T-helper 22 cell (primary cell): ENCODE results near the gene ELOVL5.

Source experiments
- DNase-seq: peaks from one replicate; pipeline ENCODE4 v3.0.0-alpha.2; 2020; ENCODE audit warnings: low read depth

The ELOVL5 gene

GRCh38 chr6:53239526-53239925 lies 109.2 kb downstream of the ELOVL5 start:
- DNase-seq, result no peak

GRCh38 chr6:53238311-53238710 lies 110.4 kb downstream of the ELOVL5 start:
- no peak for DNase-seq

- DNase-seq, result no peak
These were observed 112.5 kb downstream of the ELOVL5 start for GRCh38 chr6:53236241-53236640.

DNA sequence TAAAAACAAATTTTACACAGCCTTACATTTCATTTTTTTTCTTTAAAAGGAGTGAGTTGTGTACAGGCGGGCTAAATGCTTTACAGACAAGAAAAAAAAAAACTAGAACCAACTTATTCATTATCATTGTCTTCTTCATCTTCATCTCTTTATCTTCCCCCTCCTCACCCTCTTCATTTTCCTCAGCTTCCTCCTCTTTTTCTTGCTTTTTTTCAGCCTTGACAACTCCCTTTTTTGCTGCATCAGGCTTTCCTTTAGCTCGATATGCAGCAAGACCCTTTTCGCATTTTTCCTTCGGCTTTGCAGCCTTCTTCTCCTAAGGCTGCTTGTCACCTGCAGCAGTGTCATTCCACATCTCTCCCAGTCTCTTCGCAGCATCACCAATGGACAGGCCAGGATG lies 113.2 kb downstream of the ELOVL5 start:
- DNase-seq, result no peak

DNA sequence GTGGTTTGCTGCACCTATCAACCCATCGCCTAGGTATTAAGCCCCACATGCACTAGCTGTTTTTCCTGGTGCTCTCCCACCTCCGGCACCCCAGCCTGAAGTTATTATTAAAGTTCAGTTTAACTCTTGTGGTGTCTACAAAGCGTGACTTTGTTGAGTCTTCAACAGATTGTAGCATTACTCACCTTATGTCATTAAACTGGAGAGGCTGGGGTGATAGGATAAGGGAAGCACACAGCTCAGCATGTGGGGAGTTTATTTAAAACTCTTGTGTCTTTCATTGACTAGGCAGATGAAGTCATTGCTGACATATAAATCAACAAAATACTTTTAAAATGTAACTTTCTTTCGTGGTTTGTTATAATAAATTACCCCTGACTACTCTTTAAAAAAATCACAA lies 115.4 kb downstream of the ELOVL5 start:
- no peak for DNase-seq

GRCh38 chr6:53230775-53231467 lies 117.8 kb downstream of the ELOVL5 start:
- no peak for DNase-seq

DNA sequence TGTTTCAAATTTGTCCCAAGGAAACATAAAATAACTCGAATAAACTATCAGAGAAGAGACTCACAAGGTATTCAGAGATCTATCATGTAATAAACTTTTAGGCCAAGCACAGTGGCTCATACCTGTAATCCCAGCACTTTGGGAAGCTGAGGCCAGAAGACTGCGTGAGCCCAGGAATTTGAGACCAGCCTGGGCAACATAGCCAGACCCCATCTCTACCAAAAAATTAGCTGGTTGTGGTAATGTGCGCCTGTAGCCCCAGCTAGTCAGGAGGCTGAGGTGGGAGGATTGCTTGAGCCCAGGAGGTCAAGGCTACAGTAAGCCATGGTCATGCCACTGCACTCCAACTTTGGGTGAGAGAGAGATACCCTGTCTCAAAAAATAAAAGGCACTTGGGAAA lies 120.9 kb downstream of the ELOVL5 start:
- DNase-seq, result no peak

DNA sequence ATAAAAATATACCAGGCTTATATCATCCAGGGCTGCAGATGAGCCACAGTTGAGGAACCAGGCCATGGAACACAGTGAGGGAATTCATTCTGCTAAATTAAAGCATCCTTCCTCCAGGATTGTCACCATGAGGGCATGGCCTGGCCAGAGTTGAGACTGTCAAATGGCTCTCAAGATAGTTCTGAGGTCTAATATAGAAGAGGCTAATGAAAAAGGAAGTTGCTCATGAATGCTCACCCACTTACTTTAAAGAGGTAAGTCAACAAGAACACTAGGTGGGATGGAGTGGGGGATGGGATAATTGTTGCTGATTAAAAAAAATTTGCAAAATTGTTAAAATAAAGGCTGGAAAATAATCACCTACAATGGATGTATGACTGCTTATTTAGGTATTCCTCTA lies 128.1 kb downstream of the ELOVL5 start:
- DNase-seq, result no peak
